Stomach (tissue), 4 donors: ENCODE results near the gene CCNE1.

Experiments used
- CTCF ChIP-seq, 7 experiments: fragments of 450-650 bp in 4 of 7; fragments of 200-600 bp in 3 of 7; sonication (generic) in 3 of 7; IDR thresholded peaks; one replicate each; pipeline ENCODE4 v1.5.1; 2016 to 2019; ENCODE audit warnings: antibody characterized with exemption in 7 of 7, control low read depth in 2 of 7, mild to moderate bottlenecking in 1 of 7
- POLR2AphosphoS5 ChIP-seq, 3 donors: sonication (generic); formaldehyde crosslinking; IDR thresholded peaks; one replicate each; pipeline ENCODE4 v1.6.1; 2016; ENCODE audit warnings: antibody characterized with exemption in 3 of 3

GRCh38 chr19:29798774-29799497 lies 12.9 kb upstream of the CCNE1 start:
- TF ChIP-seq CTCF (IDR thresholded peaks at IDR 0.05) (no peak), POLR2AphosphoS5 (IDR thresholded peaks at IDR 0.05) (no peak)
